KBM-7 (cell line): ENCODE results near the gene VWA2.
"Not testable (repeated sequence)": the region's sequence is repeated elsewhere in the genome, so short reads cannot be mapped to it uniquely, and the experiment has no call there.

ENCODE experiments used
- DNase-seq: peaks from one replicate; pipeline ENCODE4 v3.0.0-alpha.2; 2015
- in situ Hi-C: fragments of 300-500 bp; cut with MboI; formaldehyde crosslinking; loops from 2 replicates; pipeline ENCODE4 v1.14.3; 2020; ENCODE audit warnings: low sequenced_read_pairs, low pct_unique_long_range_greater_than_20kb, mixed read lengths

The VWA2 gene

DNA sequence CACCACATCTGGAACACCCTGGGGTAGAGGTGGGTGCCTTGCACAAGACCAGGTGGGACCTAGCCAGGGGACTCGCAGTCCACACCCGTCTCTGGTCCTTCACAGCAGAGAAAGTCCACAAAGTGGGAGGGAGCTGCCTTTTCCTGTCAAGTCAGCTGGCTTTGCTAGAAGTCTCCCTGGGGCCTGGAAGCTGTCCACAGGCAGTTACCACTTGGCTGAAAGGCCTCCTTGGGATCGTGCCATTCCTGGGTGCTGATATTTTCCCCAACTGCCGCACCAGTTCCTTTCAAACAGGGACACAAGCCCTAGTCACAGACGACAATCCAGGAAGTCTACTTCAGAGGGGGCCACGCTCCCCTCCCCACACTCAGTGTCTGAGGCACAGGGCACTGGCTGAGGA lies 89.8 kb downstream of the VWA2 start:
- no peak for DNase-seq
- in situ Hi-C loops = no loop called here

DNA sequence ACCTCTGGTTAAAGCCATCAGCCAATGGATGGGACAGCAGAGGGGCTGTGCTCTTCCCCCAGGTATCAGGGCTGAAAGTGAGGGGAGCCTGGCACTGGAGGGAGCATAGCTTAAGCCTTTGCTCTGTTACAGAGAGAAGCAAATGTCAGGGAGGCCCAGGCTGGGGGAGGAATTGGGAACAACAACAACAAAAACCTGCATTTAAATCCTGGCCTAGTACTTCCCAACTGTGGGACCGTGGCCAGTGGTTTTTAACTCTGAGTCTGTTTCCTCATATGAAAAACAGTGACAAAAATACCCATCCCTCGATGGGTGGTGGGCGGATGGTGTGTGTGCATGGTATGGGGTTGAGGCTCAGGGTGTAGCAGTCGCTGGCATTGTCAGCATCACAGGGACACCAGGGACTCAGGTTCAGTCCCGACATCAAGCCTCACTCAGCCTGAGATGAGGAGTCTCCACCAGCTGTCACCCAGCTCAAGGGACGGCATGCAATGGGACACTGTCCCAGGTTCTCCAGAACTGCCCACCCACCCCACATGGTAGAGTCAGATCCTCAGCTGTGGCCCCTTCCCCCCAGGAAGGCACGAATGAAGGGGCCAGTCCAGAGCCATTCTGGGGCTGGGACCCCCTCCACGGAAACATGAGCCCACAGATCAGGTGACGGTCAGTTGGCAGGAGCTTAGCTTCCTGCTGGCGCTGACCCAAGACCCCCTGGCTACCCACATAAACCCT lies 90.7 kb downstream of the VWA2 start:
- in situ Hi-C loops = no loop called here

DNA sequence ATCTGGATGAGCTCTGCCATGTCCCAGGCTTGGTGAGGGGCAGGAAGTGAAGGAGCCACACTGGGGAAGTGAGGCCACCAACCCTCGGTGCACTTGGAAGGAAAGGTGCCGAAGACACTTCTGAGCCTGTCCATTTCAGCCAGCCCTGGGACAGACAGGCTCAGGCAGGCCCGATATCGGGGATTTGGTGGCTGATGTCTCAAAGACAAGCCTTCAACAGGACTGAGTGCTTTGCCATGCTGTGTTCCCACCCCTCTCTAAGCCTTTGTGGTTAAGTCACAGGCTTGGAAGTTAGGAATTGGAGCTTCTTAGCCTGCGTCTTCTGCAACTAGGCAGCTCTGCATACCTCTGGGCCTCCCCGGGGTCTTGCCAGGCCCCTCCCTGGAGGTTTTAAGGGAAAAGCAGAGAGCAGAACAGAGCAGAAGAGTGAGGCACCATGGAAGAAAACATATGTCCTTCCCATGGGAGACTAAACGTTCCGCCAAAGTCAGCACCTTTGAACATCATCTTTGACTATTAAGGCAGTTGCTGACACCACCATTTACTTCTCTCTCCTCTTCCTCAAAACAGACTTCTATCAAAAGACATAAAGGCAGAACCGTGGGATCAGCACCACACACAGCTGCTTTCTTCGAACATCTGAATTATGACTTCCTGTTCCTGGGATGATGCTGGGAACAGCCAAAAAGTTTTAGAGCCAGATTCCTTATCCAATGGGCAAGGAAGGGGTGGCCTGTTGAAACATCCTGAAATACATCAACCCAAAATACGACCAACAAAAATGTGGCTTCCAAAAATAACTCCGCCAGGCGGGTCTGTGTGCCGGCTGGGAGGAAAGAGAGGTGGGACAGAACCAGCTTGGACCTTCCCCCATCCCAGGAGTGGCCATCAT lies 93.5 kb downstream of the VWA2 start:
- in situ Hi-C loops = no loop called here
- DNase-seq = peak; percentile 11

More for the DNA sequence above, 90.7 kb downstream of the VWA2 start:
- DNase-seq = no peak

DNA sequence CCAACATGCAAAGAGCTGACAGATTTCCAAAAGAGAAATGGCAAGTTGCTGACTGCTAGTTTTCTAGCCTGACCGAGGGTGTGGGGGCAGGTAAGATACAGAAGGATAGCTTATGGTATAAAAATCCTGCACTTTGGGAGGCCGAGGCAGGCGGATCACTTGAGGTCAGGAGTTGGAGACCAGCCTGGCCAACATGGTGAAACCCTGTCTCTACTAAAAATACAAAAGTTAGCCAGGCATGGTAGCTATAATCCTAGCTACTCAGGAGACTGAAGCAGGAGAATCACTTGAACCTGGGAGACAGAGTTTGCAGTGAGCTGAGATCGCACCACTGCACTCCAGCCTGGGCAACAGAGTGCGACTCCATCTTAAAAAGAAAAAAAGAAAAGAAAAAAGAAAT lies 94.4 kb downstream of the VWA2 start:
- DNase-seq, in situ Hi-C loops: not testable (repeated sequence)

DNA sequence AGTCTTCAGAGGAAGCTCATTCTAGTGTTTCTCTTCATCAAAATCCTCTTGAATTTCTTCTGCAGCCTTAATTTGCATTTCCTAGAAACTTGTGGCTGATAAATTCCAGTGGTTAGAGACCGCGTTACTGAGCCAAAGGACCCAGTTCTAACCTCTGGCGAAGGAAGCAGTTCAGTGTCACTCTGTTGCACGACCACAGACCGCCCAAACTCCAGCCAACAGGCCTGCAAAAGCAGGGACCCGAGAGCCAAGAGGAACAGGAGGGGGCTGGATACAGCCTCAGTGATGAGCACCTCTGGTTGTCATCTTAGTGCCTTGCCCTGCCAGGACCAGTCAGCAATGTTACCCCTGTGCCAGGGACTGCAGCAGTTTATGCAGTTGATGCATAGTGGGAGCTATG lies 95.2 kb downstream of the VWA2 start:
- peak; percentile 54 for DNase-seq
- in situ Hi-C loops = no loop called here

DNA sequence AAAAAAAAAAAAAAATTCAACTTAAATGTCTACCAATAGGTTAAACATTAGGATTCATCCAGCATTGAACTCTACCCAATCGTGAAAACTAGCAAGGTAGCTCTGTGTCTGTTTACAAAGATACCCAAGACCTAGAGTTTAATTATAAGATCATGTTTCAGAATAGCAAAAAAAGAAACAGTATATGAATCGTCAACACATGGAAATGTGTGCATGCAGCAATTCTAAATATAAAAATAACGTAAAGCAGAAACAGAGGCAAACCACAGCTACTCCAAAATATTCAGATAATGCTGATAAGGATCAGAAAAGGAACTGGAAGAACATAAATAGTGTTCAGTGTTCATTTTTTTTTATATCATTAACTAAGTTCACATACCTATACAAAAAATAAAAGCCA lies 96.6 kb downstream of the VWA2 start:
- peak; percentile 13 for DNase-seq
- in situ Hi-C loops = no loop called here

DNA sequence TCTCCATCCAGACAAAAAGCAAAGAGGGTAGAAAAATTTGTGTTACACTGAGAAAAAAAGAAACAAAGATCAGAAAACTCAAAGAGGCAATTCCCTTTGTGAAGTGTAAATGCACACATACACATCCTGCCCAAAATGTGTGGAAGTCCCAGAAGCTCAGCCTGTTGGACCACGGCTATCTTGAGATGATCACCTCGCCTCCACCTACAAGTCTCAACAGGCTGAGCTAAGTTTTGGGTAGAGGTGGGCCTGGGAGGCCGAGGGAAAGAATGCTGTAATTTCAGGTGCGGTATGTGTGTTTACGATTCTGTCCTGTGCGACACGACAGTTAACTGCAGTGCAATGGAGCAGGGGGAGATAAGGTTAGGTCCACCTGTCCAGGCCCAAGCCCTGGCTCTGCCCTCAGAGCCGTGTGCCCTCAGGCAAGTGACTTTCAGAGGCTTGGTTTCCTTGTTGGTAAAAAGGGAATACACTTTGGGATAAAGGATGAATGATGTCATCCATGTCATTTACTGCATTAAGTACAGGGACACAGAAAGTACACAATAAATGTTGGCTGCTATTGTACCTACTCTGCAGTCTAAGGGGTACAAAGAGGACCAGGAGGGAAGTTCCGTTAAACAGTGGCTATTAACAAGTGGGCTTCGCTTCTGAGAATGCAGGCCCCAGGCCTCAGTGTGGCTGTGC lies 97.9 kb downstream of the VWA2 start:
- in situ Hi-C loops = no loop called here
- DNase-seq = no peak

DNA sequence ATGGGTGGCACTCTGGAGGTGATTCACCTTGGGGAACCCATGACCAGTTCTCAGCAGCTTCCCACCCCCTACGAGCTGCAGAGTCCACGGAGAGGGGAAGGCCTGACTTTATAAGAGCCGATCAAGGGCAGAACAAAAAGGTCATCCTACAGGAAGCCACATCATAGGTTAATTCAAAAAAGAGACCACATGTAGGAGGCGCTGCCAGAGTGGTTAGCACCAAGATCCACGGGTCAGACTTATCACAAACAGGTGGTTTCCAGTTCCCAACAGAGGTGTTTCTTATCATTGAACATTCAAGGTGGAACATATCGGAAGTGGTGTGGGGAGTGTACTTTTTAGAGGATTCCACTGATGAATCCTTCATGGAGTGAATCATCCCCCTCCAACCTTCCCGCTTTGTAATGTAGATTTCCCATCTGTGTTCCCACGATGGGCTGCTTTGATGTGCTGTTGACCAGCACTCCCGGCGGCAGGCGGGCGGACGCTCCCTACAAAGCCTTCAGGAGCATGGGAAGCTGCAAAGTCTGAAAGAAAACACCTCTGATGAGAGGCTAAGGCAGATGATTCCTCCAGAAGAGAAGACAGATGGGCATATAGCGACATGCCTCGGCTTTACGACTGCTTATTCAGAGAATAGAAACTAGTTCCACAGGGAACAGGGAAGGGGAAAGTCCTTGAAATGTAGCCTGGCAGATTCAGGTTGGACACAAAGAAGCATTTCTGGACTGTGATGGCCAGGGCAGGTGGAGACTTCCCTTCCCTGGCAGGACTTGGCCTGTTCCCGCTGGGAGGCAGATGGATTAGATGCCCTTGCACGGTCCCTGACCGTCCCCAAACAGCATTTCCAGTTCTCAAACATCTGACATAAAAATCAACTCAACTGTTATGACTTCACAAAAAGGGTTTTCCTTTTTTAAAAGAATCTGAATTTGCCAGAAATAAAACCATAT lies 98.7 kb downstream of the VWA2 start:
- no peak for DNase-seq
- in situ Hi-C loops = no loop called here

DNA sequence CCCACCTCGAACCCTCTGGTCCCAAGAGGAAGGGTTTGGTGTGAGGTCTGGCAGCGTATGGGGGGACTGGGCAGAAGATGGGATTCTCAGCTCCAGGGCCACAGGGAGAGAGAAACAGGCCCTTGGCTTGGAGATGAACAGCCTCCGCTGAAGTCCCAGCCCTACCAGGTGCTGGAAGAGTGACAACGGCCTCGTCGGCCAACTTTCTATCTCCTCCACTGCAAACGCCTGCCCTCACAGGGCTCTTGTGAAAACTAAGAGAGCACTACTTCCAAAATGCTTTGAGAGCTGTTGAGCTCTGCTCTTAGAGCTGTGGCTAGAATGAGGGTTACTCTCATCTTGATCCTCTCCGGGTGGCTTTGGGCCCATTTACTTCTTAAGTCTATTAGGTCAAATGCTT lies 101.8 kb downstream of the VWA2 start:
- DNase-seq = no peak
- in situ Hi-C loops = no loop called here
